Activated naive CD4-positive, alpha-beta T cell treated with anti-CD3 and anti-CD28 coated beads, Interleukin-2, amount 50 U/mL, for 24 hours (primary cell): Measurements from ENCODE around the gene PCDHGA12.
A peak's percentile ranks its signal among the peaks of the same experiment; 100 is the strongest.

Experiments used
- H3K27ac Mint-ChIP-seq: one replicate; pipeline ENCODE4 v1.8.0; 2021; ENCODE audit warnings: mild to moderate bottlenecking, mixed read lengths
- H3K27me3 Mint-ChIP-seq: one replicate; pipeline ENCODE4 v1.8.0; 2021; ENCODE audit warnings: mixed read lengths
- H3K36me3 Mint-ChIP-seq: one replicate; pipeline ENCODE4 v1.8.0; 2021; ENCODE audit warnings: mixed read lengths
- H3K4me1 Mint-ChIP-seq: one replicate; pipeline ENCODE4 v1.8.0; 2021; ENCODE audit warnings: mixed read lengths
- H3K4me3 Mint-ChIP-seq: one replicate; pipeline ENCODE4 v1.8.0; 2021; ENCODE audit warnings: mild to moderate bottlenecking, mixed read lengths
- H3K9me3 Mint-ChIP-seq: one replicate; pipeline ENCODE4 v1.8.0; 2021; ENCODE audit warnings: mixed read lengths

The PCDHGA12 gene

GRCh38 chr5:141476132-141476911 lies 46.0 kb downstream of the PCDHGA12 start:
- Mint-ChIP-seq H3K4me1 (peaks cover 28% of the 10 kb centered on the region), H3K27ac (peak overlapping the region; percentile 38), H3K36me3 (peaks cover 2% of the 10 kb centered on the region), H3K27me3 (peaks cover 49% of the 10 kb centered on the region), H3K4me3 (peak overlapping the region; percentile 94), H3K9me3 (no peaks in the 10 kb centered on the region)

DNA sequence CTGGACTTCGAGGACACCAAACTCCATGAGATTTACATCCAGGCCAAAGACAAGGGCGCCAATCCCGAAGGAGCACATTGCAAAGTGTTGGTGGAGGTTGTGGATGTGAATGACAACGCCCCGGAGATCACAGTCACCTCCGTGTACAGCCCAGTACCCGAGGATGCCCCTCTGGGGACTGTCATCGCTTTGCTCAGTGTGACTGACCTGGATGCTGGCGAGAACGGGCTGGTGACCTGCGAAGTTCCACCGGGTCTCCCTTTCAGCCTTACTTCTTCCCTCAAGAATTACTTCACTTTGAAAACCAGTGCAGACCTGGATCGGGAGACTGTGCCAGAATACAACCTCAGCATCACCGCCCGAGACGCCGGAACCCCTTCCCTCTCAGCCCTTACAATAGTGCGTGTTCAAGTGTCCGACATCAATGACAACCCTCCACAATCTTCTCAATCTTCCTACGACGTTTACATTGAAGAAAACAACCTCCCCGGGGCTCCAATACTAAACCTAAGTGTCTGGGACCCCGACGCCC lies 46.8 kb downstream of the PCDHGA12 start:
- peaks cover 2% of the 10 kb centered on the region for H3K36me3 Mint-ChIP-seq
- H3K27me3 Mint-ChIP-seq, result peaks cover 49% of the 10 kb centered on the region
- no peaks in the 10 kb centered on the region for H3K9me3 Mint-ChIP-seq
- H3K4me3 Mint-ChIP-seq, result peak overlapping the region; percentile 94
- no peak overlapping the region for H3K27ac Mint-ChIP-seq
- H3K4me1 Mint-ChIP-seq, result peaks cover 28% of the 10 kb centered on the region

- no peaks in the 10 kb centered on the region for H3K9me3 Mint-ChIP-seq
- H3K36me3 Mint-ChIP-seq, result peaks cover 2% of the 10 kb centered on the region
- no peak overlapping the region for H3K27ac Mint-ChIP-seq
- peaks cover 28% of the 10 kb centered on the region for H3K4me1 Mint-ChIP-seq
- H3K27me3 Mint-ChIP-seq, result peaks cover 55% of the 10 kb centered on the region
- no peak overlapping the region for H3K4me3 Mint-ChIP-seq
Observed at GRCh38 chr5:141477815-141478214, 47.5 kb downstream of the PCDHGA12 start.

DNA sequence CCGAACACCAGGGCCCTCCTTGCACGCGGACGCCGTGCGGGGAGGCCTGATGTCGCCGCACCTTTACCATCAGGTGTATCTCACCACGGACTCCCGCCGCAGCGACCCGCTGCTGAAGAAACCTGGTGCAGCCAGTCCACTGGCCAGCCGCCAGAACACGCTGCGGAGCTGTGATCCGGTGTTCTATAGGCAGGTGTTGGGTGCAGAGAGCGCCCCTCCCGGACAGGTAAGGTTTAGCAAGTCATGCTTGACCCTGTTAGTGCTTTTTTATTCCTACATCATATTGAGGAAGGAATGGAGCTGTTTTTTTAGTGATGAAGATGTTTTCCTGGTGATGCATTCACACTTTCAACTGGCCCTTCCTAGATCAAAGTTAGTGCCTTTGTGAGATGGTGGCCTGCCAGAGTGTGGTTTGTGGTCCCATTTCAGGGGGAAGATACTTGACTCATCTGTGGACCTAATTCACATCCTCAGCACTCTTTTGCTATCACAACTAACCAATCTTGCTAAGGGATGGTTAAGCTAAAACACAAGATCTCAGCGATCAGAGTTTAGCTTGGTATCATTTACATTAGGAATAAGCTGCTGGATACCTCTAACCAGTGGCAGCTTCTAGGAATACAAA lies 48.1 kb downstream of the PCDHGA12 start:
- peaks cover 2% of the 10 kb centered on the region for H3K36me3 Mint-ChIP-seq
- H3K4me3 Mint-ChIP-seq, result no peak overlapping the region
- H3K27ac Mint-ChIP-seq, result no peak overlapping the region
- no peaks in the 10 kb centered on the region for H3K9me3 Mint-ChIP-seq
- peaks cover 58% of the 10 kb centered on the region for H3K27me3 Mint-ChIP-seq
- H3K4me1 Mint-ChIP-seq, result peaks cover 28% of the 10 kb centered on the region

GRCh38 chr5:141479776-141480175 lies 49.5 kb downstream of the PCDHGA12 start:
- Mint-ChIP-seq H3K4me3 (no peak overlapping the region), H3K9me3 (no peaks in the 10 kb centered on the region), H3K27me3 (peaks cover 68% of the 10 kb centered on the region), H3K4me1 (peaks cover 35% of the 10 kb centered on the region), H3K36me3 (peaks cover 2% of the 10 kb centered on the region), H3K27ac (no peak overlapping the region)
